NCI-H187 treated with DMSO at 0.1 percent for 48 hours (cell line): ENCODE results near the gene DNAJB8.

Experiments used
- DNase-seq: peaks from one replicate; lab custom pipeline; 2025; lab: John Stamatoyannopoulos, UW

The DNAJB8 gene

DNA sequence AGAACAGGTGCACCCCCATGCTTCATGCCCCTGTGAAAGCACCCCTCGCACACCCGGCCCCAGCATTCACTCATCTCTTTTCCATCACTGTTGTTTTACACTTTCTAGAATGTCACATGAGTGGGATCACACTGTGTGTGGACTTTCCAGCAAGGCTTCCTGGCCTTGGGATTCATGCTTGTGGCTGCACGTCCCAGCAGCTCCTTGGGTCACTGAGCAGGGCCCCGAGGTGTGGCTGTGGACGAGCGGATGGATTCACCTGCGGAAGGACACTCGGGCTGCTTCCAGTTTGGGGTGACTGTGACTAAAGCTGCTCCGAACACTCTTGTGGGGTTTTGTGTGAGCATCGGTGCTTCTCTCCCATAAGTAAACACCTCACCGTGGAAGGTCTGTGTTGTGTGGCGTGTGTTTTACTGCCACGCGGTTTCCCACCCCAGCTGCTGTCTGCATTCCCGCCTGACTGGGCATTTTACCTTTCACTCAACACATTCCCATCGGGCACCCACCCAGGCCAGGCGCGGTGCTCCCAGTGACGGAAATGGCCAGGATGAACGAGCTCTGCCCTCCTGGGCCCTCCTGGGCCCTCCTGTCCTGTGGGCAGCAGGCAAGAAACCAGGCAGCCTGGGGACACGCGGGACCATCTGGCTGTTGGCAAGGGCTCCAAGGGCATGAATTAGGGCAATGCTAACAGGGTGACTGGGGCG is 41.4 kb downstream of the DNAJB8 start:
- DNase-seq: no peak

DNA sequence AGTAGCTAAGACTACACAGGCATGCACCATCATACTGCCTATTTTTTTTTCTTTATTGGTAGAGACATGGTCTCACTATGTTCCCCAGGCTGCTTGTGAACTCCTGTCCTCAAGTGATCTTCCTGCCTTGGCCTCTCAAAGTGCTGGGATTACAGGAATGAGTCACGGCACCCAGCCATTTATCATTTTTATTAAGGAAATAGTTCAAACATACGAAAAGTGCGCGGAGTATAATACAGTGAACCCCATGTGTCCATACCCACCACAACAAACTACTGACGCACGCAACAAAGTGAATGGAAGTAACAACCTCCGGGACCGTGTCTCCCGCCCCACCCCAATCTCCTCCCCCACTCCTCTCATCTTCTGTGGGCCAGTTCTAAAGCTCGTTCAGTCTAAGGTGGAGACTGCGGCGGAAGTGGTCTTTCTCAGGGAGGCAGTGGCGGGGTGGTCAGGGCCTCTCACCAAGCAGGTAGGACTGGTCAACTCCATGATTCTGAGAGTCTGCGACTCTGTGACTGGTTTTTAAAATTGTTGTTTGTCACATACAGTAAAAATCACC is 42.1 kb downstream of the DNAJB8 start:
- DNase-seq: no peak

DNA sequence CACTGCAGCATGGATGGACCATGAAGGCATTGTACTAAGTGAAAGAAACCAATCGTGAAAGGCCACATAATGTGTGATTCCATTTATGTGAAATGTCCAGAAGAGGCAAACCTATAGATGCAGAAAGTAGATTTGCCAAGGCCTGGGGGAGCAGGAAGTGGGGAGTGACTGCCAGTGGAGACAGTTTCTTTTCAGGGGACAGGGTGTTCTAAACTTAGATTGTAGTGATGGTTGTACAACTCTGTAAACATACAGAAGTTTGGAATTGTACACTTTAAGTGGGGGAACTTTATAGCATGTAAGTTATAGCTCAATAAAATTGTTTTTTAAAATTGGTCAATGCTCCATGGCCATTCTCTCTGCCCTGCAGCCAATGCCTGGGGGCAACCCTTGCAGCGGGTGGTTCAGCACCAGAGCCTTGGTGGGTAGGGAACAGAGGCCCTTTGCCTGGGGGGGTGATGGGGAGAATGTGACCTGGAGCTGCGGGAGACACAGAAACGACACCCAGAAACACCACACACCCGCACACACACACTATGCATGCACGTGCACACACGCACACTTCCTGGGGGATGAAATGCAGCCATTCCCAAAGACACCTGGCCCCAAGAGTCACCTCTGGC is 43.1 kb downstream of the DNAJB8 start:
- no peak for DNase-seq

DNA sequence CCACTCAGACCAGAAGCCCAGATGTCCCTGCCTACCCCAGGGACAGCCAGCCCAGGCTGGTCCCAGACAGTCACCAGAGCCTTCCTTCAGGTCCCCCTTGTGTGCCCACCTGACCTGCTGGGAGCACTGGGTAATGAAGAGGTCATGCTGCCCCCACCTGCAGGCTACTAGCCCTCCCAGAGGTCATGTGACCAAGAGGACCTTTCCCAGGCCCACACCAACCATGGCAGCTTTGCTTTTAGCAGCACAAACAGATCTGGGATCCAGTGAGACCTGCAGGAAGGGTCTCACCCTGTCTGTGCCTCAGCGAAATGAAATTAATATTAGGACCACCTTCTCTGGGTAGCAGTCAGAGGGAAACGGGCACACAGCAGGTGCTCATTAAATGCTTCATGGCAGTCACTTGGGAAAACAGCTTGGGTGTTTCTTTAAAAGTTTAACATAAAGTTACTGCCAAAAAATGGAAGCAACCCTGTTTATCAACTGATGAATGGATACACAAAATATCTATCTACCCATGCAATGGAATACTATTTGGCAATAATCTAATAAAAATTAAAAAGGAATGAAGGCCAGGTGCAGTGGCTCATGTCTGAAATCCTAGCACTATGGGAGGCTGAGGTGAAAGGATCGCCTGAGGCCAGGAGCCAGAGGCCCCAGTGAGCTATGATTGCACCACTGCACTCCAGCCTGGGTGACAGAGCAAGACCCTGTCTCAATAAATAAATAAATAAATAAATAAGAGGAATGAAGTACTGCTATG is 43.7 kb downstream of the DNAJB8 start:
- DNase-seq: no peak

DNA sequence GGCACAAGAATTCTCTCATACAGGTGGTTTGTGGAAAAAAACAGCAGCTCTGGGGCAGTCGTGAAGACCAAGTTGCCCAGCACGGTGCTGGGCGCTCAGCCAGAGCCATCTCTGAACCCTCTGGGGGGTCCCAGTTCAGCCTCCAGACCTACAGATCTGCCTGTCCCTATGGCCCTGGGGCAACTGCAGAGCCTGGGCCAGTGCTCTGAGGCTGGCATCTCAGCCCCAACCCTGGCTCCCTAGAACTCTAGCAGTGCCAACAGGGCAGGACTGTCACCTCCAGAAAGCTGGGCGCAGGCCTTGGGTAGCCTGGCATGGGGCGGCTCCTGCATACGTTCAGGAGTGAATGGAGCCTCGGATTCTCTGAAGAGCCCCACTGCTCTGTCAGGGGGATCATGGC is 44.7 kb downstream of the DNAJB8 start:
- DNase-seq: no peak

DNA sequence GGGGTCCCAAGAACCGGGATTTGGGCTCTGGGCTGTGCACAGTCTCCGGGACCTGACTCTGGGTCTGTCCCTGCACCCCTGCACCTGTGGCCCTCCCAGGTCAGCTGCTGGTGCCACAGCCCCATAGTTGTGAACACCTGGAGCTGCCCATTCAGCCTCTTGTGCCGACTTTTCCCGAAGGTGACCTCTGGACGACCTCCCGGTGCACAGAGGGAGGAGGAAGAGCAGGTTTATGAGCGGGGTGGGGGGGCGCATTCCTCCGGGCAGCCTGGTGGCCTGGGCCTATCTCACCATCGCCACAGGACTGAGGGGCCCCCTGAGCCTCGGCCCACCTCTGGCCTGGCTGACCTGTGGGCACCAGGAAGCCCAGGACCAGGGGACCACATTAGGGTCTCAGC is 45.3 kb downstream of the DNAJB8 start:
- DNase-seq: no peak

DNA sequence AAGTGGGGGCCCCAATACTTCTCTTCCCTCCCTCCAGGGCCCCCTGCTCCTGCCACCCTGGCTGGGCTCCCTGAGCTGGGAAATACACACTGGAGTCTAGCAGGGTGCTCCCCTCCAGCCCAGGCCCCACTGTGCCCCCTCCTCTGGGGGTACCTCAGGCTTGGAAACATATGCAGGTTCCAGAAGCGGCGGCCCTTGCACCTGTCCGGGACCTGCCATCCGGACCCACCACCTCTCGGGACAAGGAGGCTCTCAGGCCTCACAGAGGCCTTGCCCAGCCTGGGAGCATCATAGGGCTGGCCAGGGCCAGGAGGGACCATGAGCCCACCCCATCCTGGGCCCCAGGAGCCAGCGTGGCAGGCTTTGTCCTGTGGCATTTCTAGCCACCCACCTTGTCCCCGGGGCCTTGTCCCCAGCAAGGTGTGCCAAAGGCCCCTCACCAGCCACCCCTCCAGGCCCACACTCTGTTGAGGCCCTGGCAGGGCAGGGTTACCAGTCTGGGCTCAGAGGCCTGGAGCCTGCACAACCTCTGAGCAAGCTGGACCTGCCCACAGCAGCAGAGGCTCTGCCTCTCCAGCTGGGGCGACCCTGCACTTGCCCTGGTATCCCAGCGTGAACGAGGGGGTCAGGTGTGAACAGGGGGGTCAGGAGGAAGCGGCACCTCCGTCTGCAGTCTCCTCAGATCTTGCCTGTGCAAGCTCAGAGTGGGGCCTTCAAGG is 45.8 kb downstream of the DNAJB8 start:
- DNase-seq: no peak

DNA sequence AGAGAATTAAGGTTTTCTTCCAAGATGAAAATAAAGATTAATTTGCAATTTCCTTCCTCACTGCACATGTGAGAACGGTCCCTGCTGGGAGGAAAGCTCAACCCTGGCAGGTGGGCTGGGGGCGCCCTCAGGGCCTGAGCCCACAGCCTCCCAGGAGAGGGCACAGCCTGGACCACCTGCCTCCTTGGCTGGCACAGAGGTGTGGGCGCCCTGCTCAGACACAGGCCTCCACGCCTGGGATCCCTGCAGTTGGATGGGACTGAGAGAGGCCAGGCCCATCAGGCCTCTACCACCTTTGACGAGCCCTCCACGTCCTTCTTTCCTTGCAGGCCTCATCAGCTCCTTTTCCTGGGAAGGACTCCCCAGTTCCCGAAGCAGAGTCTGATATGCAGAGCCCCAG is 46.4 kb downstream of the DNAJB8 start:
- no peak for DNase-seq

DNA sequence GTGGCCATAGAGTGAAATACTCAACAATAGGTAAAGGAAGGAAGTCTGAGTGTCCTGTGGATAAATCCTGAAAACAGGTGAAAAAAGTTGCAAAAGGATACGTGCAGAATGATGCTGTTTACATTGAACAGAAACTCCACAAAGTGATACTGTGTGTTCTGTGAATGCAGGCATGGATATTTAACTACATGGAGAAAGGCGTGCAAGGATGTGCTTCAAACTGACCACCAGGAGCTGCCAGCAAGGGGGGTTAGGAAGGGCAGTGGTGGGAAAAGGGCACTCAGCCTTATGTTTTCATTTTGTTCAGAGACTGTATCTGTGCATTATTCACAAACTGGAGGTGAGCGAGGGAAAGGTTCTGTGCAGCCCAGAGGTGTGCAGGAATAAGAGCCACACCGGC is 47.4 kb downstream of the DNAJB8 start:
- DNase-seq: no peak

DNA sequence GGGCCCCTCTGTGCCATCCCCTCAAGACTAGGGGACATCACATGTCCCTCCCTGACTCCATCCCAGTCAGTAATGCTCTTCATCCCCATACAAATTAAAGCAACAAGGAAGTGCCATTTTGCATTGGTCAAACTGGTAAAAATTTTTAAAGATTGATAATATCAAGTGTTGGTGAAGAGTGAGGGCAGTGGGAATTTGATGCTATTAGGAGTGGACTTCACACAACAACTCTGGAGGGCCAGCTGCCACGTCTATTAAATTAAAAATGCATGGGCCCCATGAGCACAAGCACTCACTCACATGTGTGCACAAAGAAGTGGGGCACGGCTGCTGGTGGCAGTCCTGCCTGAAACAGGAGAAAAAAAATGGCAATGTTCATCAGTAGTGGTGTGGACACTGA is 47.8 kb downstream of the DNAJB8 start:
- DNase-seq: no peak

DNA sequence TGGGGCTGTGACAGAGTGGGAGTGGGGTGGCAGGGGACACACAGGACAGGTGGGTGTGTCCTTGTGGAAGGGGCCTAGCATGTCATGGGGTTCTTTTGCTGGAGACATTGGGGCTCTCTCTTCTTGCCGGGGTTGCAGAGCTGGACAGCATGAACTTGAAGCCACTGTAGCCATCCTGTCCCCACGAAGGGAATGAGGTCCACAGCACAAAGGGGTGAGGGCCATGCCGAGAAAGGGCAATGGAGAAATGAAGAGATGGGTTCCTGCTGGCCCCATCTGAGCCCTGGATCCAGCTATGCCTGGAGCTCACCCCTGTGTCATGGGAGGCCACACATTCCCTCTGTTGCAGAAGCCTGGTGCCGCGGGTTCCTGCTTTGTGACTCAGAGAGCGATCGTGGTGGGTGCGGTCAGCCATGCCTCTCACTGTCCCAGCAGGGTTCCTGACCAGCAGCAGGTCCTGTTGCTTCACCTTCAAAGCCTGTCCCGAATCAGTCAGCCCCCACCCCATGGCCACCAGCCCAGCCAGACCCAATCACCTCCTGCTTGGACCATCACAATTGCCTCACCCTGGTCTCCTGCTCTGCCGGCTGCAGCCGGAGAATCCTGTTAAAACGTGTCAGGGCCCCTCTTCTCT is 50.0 kb downstream of the DNAJB8 start:
- no peak for DNase-seq

DNA sequence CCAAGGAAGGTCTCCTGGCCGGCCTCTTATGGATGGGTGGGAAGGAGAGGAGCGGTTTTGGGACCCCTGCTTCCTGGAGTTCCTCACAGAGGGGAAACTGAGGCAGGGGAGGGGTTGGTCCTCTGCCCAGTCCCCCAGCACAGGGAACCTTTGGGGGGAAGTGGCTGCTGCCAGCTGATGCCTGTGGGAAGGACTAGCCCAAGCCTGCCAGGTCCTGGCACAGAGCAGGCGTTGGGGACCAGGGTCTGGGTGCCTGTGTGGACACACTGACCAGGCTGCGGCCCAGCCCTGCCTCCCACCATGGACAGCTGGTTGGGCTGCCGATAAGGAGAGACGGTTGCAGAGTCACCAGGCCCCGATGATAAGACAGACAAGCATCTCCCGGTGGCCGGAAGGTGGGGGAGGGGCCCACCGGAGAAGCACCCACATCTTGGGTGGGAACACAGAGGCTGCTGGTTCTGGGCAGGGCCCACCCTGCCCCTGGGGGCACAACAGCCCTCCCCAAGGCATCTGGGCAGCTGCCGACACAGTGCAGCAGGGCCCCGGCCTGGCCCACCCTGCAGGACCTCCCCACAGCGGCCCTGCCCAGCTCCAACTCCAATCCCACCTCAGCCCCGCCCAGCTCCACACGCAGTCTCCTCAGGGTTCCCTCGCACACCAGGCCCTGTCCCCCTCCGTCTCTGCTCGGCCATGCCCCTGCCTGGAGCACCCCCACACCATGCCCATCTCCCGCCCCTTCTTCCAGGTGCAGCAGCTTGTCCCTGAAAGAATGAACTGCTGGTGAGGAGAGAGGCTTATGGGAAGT is 50.7 kb downstream of the DNAJB8 start:
- DNase-seq: no peak

DNA sequence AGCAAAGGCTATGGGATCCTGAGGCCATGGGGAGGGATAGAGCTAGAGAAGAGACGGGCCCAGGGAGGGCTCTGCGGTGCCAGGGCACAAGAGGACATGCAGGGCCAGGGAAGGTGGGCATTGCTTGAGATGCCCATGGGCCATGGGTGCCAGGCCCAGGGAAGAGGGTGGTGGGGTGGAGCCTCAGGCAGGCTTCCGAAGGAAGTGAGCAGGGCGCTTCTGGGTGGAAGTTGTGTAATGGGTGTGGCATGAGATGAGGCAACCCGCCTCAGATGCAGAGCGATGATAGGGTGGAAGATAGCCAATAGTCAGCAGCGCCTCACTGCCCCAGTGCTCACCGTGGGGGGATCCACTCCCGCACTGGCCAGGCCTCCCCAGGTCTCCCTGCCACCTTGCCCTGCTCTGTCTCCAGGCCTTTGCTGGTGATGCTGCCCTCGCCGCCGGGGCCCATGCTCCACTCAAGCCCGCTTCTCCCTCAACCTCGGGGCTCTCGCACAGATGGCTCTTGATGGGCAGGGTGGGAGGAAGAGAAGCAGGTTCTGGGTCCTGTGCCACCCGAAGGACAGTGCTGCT is 51.4 kb downstream of the DNAJB8 start:
- DNase-seq: no peak

DNA sequence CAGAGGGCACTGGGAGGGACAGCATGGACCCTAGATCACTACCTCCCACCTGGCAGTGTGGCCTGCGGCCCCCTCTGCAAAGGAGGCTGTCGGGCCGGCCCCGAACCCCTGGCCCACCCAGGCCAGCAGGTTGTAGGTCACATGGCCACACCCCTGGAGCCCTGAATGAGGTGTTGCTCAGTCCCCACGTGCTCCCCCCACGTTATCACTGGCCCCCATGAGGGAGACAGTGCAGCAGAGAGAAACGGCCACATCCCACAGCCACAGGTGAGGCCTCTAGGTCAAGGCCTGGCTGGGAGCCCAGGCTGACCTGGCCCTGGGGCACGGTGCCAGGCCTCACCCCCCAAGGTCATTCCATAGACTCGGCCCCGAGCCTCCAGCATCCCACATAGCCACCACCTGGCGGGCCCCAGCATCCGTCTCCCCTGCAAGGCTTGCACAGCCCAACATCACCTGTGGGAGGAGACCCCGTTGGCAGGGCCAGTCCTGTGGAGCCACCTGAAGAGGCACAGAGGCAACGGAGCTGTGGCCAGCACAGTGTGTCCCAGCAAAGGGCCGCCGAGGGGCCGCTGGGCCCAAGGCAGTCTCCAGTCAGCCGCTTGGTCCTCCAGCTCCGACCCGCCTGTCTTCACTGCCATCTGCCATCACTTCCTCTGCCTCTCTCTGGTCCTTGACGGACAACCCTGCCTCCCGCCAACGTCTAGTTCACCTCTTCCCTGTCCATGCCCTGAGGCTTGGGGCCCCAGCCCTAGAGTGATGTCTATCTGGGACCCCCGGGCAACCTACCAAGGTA is 53.1 kb downstream of the DNAJB8 start:
- no peak for DNase-seq

DNA sequence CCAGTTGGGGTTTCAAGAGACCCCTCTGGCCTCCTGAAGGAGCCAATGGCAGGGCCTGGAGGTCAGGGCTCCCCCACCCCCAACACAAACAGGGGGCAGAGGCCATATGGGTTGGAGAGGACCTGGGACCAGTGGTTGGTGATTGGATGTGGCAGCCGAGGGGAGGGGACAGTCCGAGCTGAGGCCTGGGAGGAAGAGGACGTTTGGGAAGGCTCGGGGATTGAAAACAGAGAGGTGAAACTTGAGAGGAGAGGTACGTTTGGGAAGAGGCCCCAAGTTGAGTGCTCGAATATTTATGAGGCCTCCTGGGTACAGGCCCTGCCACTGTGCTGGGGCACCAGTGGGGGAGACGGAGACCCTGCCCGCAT is 53.7 kb downstream of the DNAJB8 start:
- DNase-seq: no peak
